Left ventricle myocardium superior (tissue), 1 donor: Measurements from ENCODE around the gene MAPK8IP3. TPM values are rescaled to one million over a fixed set of nuclear protein-coding genes. Genes with fewer than 3 reads are reported as not detected.

Experiments
- ATAC-seq: fragments of 200-7000 bp; cut with Tn5 transposase; one replicate; pipeline ENCODE4 v1.9.1; 2020; ENCODE audit warnings: mild to moderate bottlenecking, moderate library complexity
- DNase-seq: peaks from one replicate; pipeline ENCODE4 v3.0.0-alpha.2; 2020
- intact Hi-C: fragments of 100-400 bp; cut with micrococcal nuclease; formaldehyde crosslinking; loops from one replicate; pipeline ENCODE4 v1.11.0; 2022
- total RNA-seq: library from RNA; stranded (reverse); fragmentation: NEBNext Ultra II Directional; extraction: Animal tissue kit (Norgen Biotek cat#: 25700); gene quantifications from one replicate; pipeline ENCODE4 v1.2.1, GENCODE V29; 2021
- donor health status: DM: no; HTN: yes; CAD: no; lungs with severe emphysema.

The MAPK8IP3 gene
- total RNA-seq, 1 donor from 2014 or later: 80.3 TPM

DNA sequence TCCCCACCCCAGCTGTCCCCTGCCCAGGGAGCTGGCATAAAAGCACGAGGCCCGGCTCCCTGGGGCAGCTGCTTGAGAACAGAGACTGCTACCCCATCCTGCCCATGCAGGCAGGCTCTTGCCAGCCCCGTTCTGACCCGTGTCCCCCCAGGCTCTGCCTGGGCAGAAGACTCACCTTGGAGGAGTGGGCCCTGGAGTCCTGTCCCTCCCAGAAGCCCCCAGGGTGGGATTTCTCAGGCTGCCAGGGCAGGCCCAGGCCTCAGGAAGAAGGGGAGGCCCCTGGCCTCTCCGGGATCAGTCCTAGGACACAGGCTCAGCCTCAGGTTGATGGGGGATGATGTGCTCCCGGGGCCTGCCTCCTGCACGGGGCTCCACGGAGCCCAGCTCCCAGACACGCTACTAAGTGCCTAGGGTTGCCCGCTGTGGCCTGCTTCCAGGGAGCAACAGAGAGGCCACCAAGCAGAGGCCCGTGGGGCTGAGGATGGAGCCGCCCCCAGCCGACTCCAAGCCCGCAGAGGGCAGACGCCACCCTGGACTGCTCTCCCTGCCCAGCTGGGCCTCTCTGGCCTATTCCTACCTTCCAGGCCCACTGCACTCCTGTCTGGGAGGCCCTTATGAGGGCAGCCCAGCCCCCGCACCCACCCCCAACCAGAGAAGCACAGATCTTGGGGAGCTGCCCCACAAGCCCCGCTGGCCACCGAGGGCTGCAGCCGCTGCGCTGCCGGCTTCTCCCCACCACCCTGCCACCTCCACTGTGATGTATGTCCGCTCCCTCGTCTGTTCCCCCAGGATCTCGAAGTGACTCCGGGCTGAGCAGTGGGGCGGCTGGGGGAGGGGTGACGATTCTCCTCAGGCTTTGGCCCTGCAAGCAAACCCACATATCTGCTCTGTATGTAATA is 63.7 kb downstream of the MAPK8IP3 start:
- intact Hi-C loops: no loop called here
- ATAC-seq (no peak), DNase-seq (no peak)

- DNase-seq (peak; percentile 79), ATAC-seq (peak; percentile 13)
- intact Hi-C loops: no loop called here
Observed at GRCh38 chr16:1770328-1771187, 64.6 kb downstream of the MAPK8IP3 start.

GRCh38 chr16:1771188-1771863 is 65.3 kb downstream of the MAPK8IP3 start, which contains the start of gene NME3:
Gene NME3 (minus strand): TSS chr16:1771543. CDS start chr16:1771534, 9 bp downstream.
- intact Hi-C loops: no loop called here
- DNase-seq (peak; percentile 92), ATAC-seq (peak; percentile 64)

DNA sequence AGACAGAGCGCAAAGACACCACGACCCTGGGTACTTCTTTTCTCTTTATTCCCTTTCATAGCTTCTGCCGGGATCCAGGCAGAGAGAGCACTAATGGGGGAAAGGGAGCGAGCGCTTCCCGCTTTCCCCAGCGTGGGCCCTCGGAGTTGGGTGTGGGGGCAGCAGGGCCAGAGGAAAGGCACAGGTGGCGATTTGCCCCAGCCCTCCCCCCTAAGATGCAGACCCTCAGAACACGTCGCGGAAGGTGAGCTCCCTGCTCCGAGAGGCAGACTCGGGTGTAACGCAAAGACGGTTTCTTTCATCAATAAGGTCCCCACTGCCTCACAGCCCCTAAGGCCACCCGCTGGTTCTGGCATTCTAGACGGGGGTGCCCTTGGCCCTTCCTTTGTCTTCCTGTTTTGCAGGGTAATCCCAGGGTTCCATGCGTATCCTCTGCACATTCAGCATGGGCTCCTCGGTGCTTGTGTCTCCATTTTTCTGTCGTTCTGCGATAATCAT is 65.9 kb downstream of the MAPK8IP3 start:
- DNase-seq: no peak
- no peak for ATAC-seq
- intact Hi-C loops: no loop called here

- intact Hi-C loops: no loop called here
- DNase-seq (no peak), ATAC-seq (peak; percentile 0)
Observed at GRCh38 chr16:1772362-1772907, 66.4 kb downstream of the MAPK8IP3 start, which contains the start of gene EME2. Gene EME2 (plus strand): TSS chr16:1772810. CDS start chr16:1773228, 418 bp downstream.

- DNase-seq: peak; percentile 90
- intact Hi-C loops: no loop called here
- peak; percentile 72 for ATAC-seq
Observed at GRCh38 chr16:1772908-1773702, 67.1 kb downstream of the MAPK8IP3 start, which contains the start of gene MRPS34. Gene MRPS34 (minus strand): TSS chr16:1773134. CDS start chr16:1773119, 15 bp downstream.

GRCh38 chr16:1773703-1774447 is 67.9 kb downstream of the MAPK8IP3 start:
- ATAC-seq (no peak), DNase-seq (peak; percentile 54)
- intact Hi-C loops: no loop called here

DNA sequence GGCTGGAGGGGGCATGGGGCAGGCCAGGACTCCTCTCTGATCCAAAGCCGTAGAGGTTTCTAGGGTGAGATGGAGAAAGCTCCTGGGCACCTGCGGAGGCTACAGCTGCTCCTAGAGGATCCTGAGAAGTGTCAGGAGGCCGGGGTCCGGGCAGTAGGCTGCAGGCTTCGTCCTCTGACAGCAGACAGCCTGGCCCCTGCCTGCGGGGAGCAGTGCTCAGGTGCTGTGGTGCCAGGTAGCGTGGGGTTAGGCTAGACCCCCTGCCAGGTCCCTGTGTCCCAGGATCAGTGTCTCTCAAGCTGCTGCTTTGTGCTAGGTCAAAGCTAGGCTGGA is 68.4 kb downstream of the MAPK8IP3 start:
- DNase-seq (no peak), ATAC-seq (no peak)
- intact Hi-C loops: no loop called here

- no peak for DNase-seq
- intact Hi-C loops: no loop called here
- no peak for ATAC-seq
Observed at GRCh38 chr16:1775006-1775845, 69.2 kb downstream of the MAPK8IP3 start.

- DNase-seq: no peak
- no peak for ATAC-seq
- intact Hi-C loops: no loop called here
Observed at GRCh38 chr16:1775846-1776671, 70.1 kb downstream of the MAPK8IP3 start.

- DNase-seq (no peak), ATAC-seq (no peak)
- intact Hi-C loops: no loop called here
Observed at GRCh38 chr16:1776672-1776955, 70.6 kb downstream of the MAPK8IP3 start.

DNA sequence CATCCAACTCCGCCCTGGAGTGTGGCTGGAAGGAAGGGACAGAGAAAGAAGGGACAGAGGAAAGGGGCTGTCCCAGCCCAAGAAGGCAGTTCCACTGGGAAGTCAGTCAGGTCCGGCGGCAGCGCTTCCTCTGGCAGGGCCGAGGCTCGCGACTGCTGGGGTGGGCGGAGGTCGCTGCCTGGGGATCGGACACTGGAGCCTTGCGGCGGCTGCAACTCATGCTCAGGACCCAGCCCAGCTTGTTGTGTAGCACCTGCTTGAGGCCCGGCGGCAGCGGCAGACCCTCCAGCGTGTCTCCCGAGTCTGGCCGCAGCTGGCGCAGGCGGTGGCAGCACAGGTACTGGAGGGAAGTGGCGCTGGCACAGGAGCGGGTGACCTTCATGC is 71.0 kb downstream of the MAPK8IP3 start:
- ATAC-seq: no peak
- DNase-seq: peak; percentile 33
- intact Hi-C loops: no loop called here

DNA sequence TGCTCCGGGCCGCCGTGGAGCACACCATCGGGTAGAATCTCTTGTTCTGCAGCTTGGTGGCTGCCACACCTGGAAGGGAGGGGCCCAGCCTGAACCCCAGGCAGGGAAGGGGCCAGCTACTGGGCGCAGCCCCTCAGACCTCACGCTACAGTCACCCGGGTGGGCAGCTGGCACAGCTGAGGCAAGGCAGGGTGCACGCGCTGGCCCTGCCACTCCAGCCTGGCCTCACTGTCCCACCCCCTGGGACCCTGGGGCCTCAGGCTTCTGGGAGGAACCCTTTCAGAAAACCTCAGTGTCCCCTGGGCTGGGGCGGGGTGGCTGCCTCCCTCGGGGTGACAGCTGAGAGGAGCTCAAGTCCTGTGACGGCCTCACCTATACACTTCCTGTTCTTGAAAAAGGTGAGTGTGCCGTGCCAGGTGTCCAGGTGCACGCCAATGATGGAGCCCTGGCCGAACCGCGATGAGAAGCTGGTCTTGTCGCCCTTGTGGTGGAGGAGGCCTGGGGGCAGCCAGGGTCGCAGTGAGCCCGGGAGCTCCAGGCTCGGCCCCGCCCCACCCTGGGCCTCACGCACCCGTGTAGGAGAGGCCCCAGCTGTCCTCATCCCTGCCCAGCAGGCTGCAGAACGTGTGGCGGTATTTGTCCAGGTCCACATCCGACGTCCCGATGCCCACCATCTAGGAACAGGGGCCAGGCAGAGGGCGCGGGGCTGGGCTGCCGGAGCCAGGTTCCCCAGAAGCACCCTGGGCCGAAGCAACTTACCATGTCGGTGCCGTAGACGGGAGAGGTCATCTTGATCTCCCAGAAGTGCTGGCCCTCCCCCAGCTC is 71.6 kb downstream of the MAPK8IP3 start:
- peak; percentile 41 for DNase-seq
- intact Hi-C loops: no loop called here
- no peak for ATAC-seq

DNA sequence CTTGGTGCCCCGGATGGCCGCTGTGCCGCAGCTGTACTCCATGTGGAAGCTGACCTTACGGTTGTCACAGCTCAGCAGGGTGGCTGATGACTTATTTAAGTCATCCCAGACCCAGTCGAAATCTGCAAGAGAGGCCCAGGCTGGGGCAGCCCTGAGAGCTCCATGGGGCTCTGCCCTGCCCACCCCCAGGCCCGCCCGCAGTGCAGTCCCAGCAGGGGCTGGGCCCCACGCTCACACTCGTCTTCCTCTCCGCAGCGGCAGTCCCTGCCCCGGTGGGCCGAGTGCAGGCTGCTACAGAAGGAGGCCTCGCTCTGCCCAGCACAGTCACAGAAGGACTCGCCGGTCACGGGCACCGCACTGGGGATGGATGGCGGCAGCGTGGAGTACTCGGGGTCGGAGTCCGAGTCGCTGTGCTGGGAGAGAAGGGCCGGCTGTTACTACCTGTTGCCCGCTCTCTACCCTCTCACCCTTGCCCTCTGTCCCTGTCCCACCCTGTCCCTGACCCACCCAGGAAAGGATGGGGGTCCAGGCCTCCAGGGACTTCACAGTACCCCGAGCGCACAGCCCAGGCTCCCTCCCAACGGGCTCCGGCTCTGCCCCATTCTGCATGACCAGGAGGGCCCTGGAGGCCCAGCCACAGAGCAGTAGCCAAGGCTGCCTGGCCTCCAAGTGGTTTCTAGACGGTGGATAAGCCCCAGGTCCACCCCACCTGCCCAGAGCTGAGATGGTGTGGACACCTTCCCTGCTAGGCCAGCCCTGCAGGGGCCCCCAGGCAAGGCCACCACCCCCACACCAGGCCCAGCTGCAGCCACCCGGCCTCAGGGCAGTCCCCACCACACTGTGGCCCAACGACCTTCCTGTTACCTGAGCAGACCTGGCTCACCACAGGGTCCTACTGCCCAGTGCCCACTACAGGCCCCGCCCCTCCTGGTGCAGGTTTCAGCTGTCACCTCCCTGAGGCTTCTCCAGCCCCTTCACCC is 72.5 kb downstream of the MAPK8IP3 start:
- ATAC-seq (no peak), DNase-seq (no peak)
- intact Hi-C loops: no loop called here
